Measurements from ENCODE around the gene CMYA5. TPM values are rescaled to one million over a fixed set of nuclear protein-coding genes. Genes with fewer than 3 reads are reported as not detected.

CMYA5 gene
- total and polyA plus RNA-seq, 2 of the 4 experiments (the other 2 are of a cell fraction): 0.39 to 0.90 TPM

- dilution Hi-C loops (cut with HindIII; ENCODE audit: low sequenced_read_pairs, unreplicated experiment): no loop called here
- POLR2A ChIA-PET (ENCODE audit: unreplicated experiment): no interaction called here
- CTCF ChIA-PET: no interaction called here
Measured at GRCh38 chr5:79742549-79743136, 53.0 kb downstream of the CMYA5 start.

More at GRCh38 chr5:79742549-79743136, 53.0 kb downstream of the CMYA5 start:
- BruUV-seq (replicated peaks): no TSS peak
- TF ChIP-seq MXI1 (IDR thresholded peaks at IDR 0.05; ENCODE audit: borderline replicate concordance, low read depth, low read length) (no peak), MAZ (IDR thresholded peaks at IDR 0.05; ENCODE audit: borderline replicate concordance, low read depth, low read length) (no peak), MAFK (IDR thresholded peaks at IDR 0.05; ENCODE audit: low read depth, low read length) (no peak), RFX5 (IDR thresholded peaks at IDR 0.05; ENCODE audit: low read depth, low read length) (no peak), BHLHE40 (IDR thresholded peaks at IDR 0.05; ENCODE audit: low read depth, low read length) (no peak), SMC3 (IDR thresholded peaks at IDR 0.05; ENCODE audit: low read depth, low read length) (no peak), POLR2A (IDR thresholded peaks at IDR 0.05; ENCODE audit: low read depth, low read length) (no peak)
- Histone ChIP-seq H4K20me1 (ENCODE audit: insufficient read depth, low read length) (no peaks in the 10 kb centered on the region), H3K4ac (ENCODE audit: low read depth, low read length) (no peak overlapping the region), H3K27me3 (ENCODE audit: control insufficient read depth, insufficient read depth, low read length) (peaks cover 2% of the 10 kb centered on the region), H3K79me1 (ENCODE audit: low read depth in 1 of 2, low read length in 2 of 2) (no peaks in the 10 kb centered on the region), H3K56ac (ENCODE audit: extremely low read depth, insufficient read depth, low read length) (no peak overlapping the region), H2AFZ (replicated peaks; ENCODE audit: low read length, poor library complexity) (no peak overlapping the region), H3K14ac (replicated peaks; ENCODE audit: low read depth, low read length) (no peak overlapping the region), H3K9me3 (ENCODE audit: control insufficient read depth, insufficient read depth, low read length) (no peaks in the 10 kb centered on the region), H4K91ac (ENCODE audit: insufficient read depth, low read depth, low read length) (no peak overlapping the region), H2BK15ac (ENCODE audit: low read depth, low read length) (no peak overlapping the region), H2BK20ac (ENCODE audit: low read depth, low read length) (no peak overlapping the region), H2AK9ac (replicated peaks; ENCODE audit: low read depth, low read length, poor library complexity) (no peak overlapping the region), H2BK5ac (ENCODE audit: low read depth, low read length, poor library complexity, severe bottlenecking) (no peak overlapping the region), H3K27ac (ENCODE audit: insufficient read depth, low read length) (no peak overlapping the region), H4K5ac (ENCODE audit: low read depth, low read length) (no peak overlapping the region), H3K23ac (ENCODE audit: low read depth, low read length) (no peak overlapping the region), H4K8ac (ENCODE audit: low read depth in 2 of 2, low read length in 2 of 2) (no peak overlapping the region), H3K18ac (ENCODE audit: low read depth, low read length) (no peak overlapping the region), H3K4me1 (ENCODE audit: control insufficient read depth, insufficient read depth, low read length) (no peaks in the 10 kb centered on the region), H3K4me2 (ENCODE audit: low read depth, low read length) (no peak overlapping the region), H2BK120ac (ENCODE audit: low read depth, low read length) (no peak overlapping the region), H3K9ac (ENCODE audit: low read depth, low read length) (no peak overlapping the region), H3K4me3 (ENCODE audit: insufficient read depth, low read depth, low read length) (no peak overlapping the region), H3K9me1 (ENCODE audit: insufficient read depth, low read length) (no peaks in the 10 kb centered on the region), H2AK5ac (ENCODE audit: low read depth, low read length) (no peak overlapping the region), H3K36me3 (ENCODE audit: control insufficient read depth, insufficient read depth, low read length) (no peaks in the 10 kb centered on the region)
- in situ Hi-C loops (cut with MboI; ENCODE audit: low sequenced_read_pairs) (no loop called here), intact Hi-C loops (cut with micrococcal nuclease) (no loop called here)
- WGBS, 2 experiments (ENCODE audit: extremely low coverage in 2 of 2, insufficient read length in 1 of 2): no CpG with 5 or more reads among the region's 3 CpGs
- DNase-seq: no peak
- no peak for ATAC-seq (ENCODE audit: low read depth)
